ENCODE measurements around the gene RELCH. TPM values are rescaled to one million over a fixed set of nuclear protein-coding genes. Genes with fewer than 3 reads are reported as not detected.
A peak's percentile ranks its signal among the peaks of the same experiment; 100 is the strongest.

The RELCH gene
- total RNA-seq, 1 donor from 2014 or later: 26.6 TPM

DNA sequence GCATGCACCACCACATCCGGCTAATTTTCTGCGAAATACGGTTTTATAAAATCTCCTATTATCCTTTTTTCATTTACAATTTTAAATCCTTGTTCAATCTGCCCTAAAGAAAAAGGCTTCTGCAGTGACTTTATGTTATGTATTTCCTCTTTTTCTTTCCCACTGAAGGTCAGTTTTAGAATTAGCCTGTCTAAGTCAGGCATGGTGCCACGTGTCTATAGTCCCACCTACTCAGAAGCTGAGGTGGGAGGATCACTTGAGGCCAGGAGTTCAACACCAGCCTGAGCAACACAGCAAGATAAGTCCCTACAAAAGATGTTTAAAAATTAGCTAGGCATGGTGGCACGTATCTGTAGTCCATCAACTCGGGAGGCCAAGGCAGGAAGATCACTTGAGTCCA is 98.2 kb downstream of the RELCH start:
- Histone ChIP-seq H3K36me3 (ENCODE audit: insufficient read depth, low read length) (no peaks in the 10 kb centered on the region), H3K4me2 (ENCODE audit: low read length) (no peak overlapping the region), H3K27ac (ENCODE audit: low read depth, low read length) (no peak overlapping the region), H2AFZ (ENCODE audit: low read depth, low read length) (no peak overlapping the region), H3K79me2 (ENCODE audit: insufficient read depth, low read length) (no peaks in the 10 kb centered on the region), H3K9me3 (ENCODE audit: insufficient read depth, low read depth, low read length) (no peaks in the 10 kb centered on the region), H3K4me1 (ENCODE audit: insufficient read depth, low read length) (peaks cover 19% of the 10 kb centered on the region), H3K4me3 (ENCODE audit: insufficient read depth, low read depth, low read length) (no peak overlapping the region), H4K20me1 (ENCODE audit: insufficient read depth, low read length) (no peaks in the 10 kb centered on the region), H3K27me3 (ENCODE audit: insufficient read depth, low read length) (no peaks in the 10 kb centered on the region), H3K9ac (ENCODE audit: low read length) (no peak overlapping the region)
- H3K27me3 Mint-ChIP-seq (ENCODE audit: low read depth, unreplicated experiment): no peaks in the 10 kb centered on the region
- H3K27ac Mint-ChIP-seq (ENCODE audit: unreplicated experiment): no peak overlapping the region
- peaks cover 18% of the 10 kb centered on the region for H3K4me1 Mint-ChIP-seq (ENCODE audit: low read depth, unreplicated experiment)
- TF ChIP-seq, protein P1, sequence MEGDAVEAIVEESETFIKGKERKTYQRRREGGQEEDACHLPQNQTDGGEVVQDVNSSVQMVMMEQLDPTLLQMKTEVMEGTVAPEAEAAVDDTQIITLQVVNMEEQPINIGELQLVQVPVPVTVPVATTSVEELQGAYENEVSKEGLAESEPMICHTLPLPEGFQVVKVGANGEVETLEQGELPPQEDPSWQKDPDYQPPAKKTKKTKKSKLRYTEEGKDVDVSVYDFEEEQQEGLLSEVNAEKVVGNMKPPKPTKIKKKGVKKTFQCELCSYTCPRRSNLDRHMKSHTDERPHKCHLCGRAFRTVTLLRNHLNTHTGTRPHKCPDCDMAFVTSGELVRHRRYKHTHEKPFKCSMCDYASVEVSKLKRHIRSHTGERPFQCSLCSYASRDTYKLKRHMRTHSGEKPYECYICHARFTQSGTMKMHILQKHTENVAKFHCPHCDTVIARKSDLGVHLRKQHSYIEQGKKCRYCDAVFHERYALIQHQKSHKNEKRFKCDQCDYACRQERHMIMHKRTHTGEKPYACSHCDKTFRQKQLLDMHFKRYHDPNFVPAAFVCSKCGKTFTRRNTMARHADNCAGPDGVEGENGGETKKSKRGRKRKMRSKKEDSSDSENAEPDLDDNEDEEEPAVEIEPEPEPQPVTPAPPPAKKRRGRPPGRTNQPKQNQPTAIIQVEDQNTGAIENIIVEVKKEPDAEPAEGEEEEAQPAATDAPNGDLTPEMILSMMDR (IDR thresholded peaks at IDR 0.05; ENCODE audit: insufficient read depth, low read depth, low read length): no peak
- no peak for TF ChIP-seq EZH2 (IDR thresholded peaks at IDR 0.05; ENCODE audit: insufficient read depth, low read length)
- H3K36me3 Mint-ChIP-seq (ENCODE audit: low read depth, unreplicated experiment): peaks cover 13% of the 10 kb centered on the region
- DNase-seq (ENCODE audit: low read depth): no peak
- no peak overlapping the region for H3K4me3 Mint-ChIP-seq (ENCODE audit: unreplicated experiment)
- no peak for FAIRE-seq
- no peaks in the 10 kb centered on the region for H3K9me3 Mint-ChIP-seq (ENCODE audit: unreplicated experiment)

DNA sequence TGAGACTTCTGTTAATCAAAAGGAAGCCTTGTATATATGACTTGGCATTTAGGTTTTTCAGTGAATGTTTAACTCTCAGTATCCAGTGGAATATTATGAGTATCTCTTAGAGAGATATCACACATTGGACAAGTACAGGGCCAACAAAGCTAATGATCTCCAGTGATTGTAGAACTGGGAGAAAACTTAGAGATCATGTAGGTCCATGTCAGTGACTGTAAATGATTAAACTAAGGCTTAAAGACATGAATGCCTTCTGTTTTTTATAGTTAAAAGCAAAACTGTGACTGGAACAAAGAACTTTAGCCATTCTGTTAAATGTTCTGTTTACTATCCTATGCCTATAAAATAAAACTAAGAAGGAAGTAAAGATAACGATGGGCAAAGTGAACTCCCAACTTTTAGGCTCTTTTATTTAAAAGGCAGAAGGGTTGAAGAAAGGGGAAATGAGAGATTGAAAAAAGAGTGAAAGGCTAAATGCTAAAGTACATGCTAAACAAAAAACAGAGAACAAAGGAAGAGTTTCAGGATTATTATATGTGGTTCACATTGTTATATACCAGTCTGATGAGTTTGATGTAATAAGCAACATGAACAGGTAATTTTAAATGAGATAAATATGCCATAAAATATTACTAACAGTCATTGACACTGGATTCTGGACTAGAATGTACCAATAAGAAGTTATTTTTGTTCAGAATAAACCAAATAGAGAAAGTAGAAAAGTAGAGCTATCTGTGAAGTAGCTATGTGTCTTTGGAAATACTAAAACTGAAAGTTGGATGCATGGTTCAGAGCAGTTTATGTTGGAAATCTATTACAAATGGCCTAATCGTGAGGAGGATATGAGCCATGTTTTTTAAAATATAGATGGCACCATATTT is 101.0 kb downstream of the RELCH start:
- Histone ChIP-seq H3K4me1 (ENCODE audit: insufficient read depth, low read length) (no peaks in the 10 kb centered on the region), H3K9me3 (ENCODE audit: insufficient read depth, low read depth, low read length) (no peaks in the 10 kb centered on the region), H2AFZ (ENCODE audit: low read depth, low read length) (no peak overlapping the region), H3K79me2 (ENCODE audit: insufficient read depth, low read length) (no peaks in the 10 kb centered on the region), H4K20me1 (ENCODE audit: insufficient read depth, low read length) (no peaks in the 10 kb centered on the region), H3K9ac (ENCODE audit: low read length) (no peak overlapping the region), H3K36me3 (ENCODE audit: insufficient read depth, low read length) (peaks cover 3% of the 10 kb centered on the region), H3K4me2 (ENCODE audit: low read length) (no peak overlapping the region), H3K27me3 (ENCODE audit: insufficient read depth, low read length) (no peaks in the 10 kb centered on the region), H3K27ac (ENCODE audit: low read depth, low read length) (no peak overlapping the region), H3K4me3 (ENCODE audit: insufficient read depth, low read depth, low read length) (no peak overlapping the region)
- FAIRE-seq (peak; percentile 37), DNase-seq (ENCODE audit: low read depth) (no peak)
- Mint-ChIP-seq H3K4me3 (ENCODE audit: unreplicated experiment) (no peak overlapping the region), H3K27ac (ENCODE audit: unreplicated experiment) (no peak overlapping the region), H3K27me3 (ENCODE audit: low read depth, unreplicated experiment) (no peaks in the 10 kb centered on the region), H3K4me1 (ENCODE audit: low read depth, unreplicated experiment) (peaks cover 3% of the 10 kb centered on the region), H3K36me3 (ENCODE audit: low read depth, unreplicated experiment) (peaks cover 10% of the 10 kb centered on the region), H3K9me3 (ENCODE audit: unreplicated experiment) (no peaks in the 10 kb centered on the region)
- TF ChIP-seq EZH2 (IDR thresholded peaks at IDR 0.05; ENCODE audit: insufficient read depth, low read length): no peak
- TF ChIP-seq, protein P1 (IDR thresholded peaks at IDR 0.05; ENCODE audit: insufficient read depth, low read depth, low read length): no peak

DNA sequence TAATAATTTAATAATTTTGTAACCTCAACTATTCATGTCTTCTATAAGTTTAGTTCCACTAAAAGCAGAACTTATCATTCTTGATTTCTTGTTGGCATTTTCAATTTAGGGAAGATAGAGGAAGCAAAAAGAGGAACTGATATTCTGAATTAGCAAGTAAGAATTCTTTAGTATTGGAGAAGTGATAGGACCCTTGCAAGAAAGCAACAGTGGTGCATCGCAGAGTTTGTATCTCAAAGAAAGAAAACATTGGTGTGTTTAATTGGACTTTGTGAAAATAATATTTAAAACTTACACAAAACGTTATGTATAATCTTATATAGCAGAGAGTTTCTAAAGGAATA is 101.6 kb downstream of the RELCH start:
- H3K4me3 ChIP-seq (ENCODE audit: insufficient read depth, low read depth, low read length): no peak overlapping the region
- H2AFZ ChIP-seq (ENCODE audit: low read depth, low read length): no peak overlapping the region
- H3K27me3 Mint-ChIP-seq (ENCODE audit: low read depth, unreplicated experiment): no peaks in the 10 kb centered on the region
- H3K27me3 ChIP-seq (ENCODE audit: insufficient read depth, low read length): no peaks in the 10 kb centered on the region
- no peaks in the 10 kb centered on the region for H3K9me3 Mint-ChIP-seq (ENCODE audit: unreplicated experiment)
- peaks cover 3% of the 10 kb centered on the region for H3K36me3 ChIP-seq (ENCODE audit: insufficient read depth, low read length)
- H3K9me3 ChIP-seq (ENCODE audit: insufficient read depth, low read depth, low read length): no peaks in the 10 kb centered on the region
- H3K36me3 Mint-ChIP-seq (ENCODE audit: low read depth, unreplicated experiment): peaks cover 7% of the 10 kb centered on the region
- TF ChIP-seq, protein P1 (IDR thresholded peaks at IDR 0.05; ENCODE audit: insufficient read depth, low read depth, low read length): no peak
- no peak for TF ChIP-seq EZH2 (IDR thresholded peaks at IDR 0.05; ENCODE audit: insufficient read depth, low read length)
- H3K27ac Mint-ChIP-seq (ENCODE audit: unreplicated experiment): no peak overlapping the region
- no peak overlapping the region for H3K4me2 ChIP-seq (ENCODE audit: low read length)
- H3K27ac ChIP-seq (ENCODE audit: low read depth, low read length): no peak overlapping the region
- no peak for FAIRE-seq
- H3K4me1 Mint-ChIP-seq (ENCODE audit: low read depth, unreplicated experiment): peaks cover 3% of the 10 kb centered on the region
- no peaks in the 10 kb centered on the region for H4K20me1 ChIP-seq (ENCODE audit: insufficient read depth, low read length)
- no peaks in the 10 kb centered on the region for H3K79me2 ChIP-seq (ENCODE audit: insufficient read depth, low read length)
- H3K9ac ChIP-seq (ENCODE audit: low read length): no peak overlapping the region
- no peak overlapping the region for H3K4me3 Mint-ChIP-seq (ENCODE audit: unreplicated experiment)
- no peak for DNase-seq (ENCODE audit: low read depth)
- H3K4me1 ChIP-seq (ENCODE audit: insufficient read depth, low read length): no peaks in the 10 kb centered on the region

Measured in astrocyte (in vitro differentiated cells and primary cell).